Measurements from ENCODE around the gene LCA5L. TPM values are rescaled to one million over a fixed set of nuclear protein-coding genes. Genes with fewer than 3 reads are reported as not detected.

The LCA5L gene
- total and polyA plus RNA-seq, 10 of the 15 experiments (the other 5 are each of a cell fraction or from before 2014, with no cell fraction given): 0.18 to 0.55 (median 0.27) TPM; not detected in 2

GRCh38 chr21:39454949-39455668 is 9.5 kb upstream of the LCA5L start (continued):
- TF ChIP-seq ZNF687 (IDR thresholded peaks at IDR 0.05) (no peak), CHD1 (IDR thresholded peaks at IDR 0.05; ENCODE audit: low read depth, low read length) (no peak), CTCF (IDR thresholded peaks at IDR 0.05 in 2 of 3, conservative IDR thresholded peaks at IDR 0.05 in 1 of 3; ENCODE audit: control insufficient read depth in 2 of 3, extremely low read depth in 1 of 3, insufficient read depth in 1 of 3, low read depth in 3 of 3, low read length in 3 of 3) (no peak), CBFB (IDR thresholded peaks at IDR 0.05; ENCODE audit: low read depth) (no peak), DPF2 (IDR thresholded peaks at IDR 0.05) (no peak), FOS (IDR thresholded peaks at IDR 0.05; ENCODE audit: borderline replicate concordance, extremely low read depth, insufficient read length) (no peak), ATF3 (IDR thresholded peaks at IDR 0.05; ENCODE audit: borderline replicate concordance, extremely low read depth, low read depth, low read length) (no peak), MEF2A (IDR thresholded peaks at IDR 0.05; ENCODE audit: insufficient read depth, low read depth, low read length) (no peak), NRF1 (conservative IDR thresholded peaks at IDR 0.05; ENCODE audit: low read depth, low read length) (no peak)

Data from GM12878 (cell line).